GM10266 (cell line): Measurements from ENCODE around the gene PTPRN2.

Experiments
- DNase-seq: peaks from one replicate; pipeline ENCODE4 v3.0.0; 2012; ENCODE audit errors: extremely low spot score
- CTCF ChIP-seq: IDR thresholded peaks from 2 replicates; pipeline ENCODE4 v1.5.1; 2012; ENCODE audit warnings: mild to moderate bottlenecking, low read depth; ENCODE audit not compliant: control insufficient read depth, insufficient read depth; ENCODE audit errors: missing control alignments

Gene PTPRN2

GRCh38 chr7:158139499-158139898, 448.1 kb downstream of the PTPRN2 start:
- DNase-seq, result no peak
- TF ChIP-seq CTCF, result no peak

GRCh38 chr7:158138329-158138597, 449.4 kb downstream of the PTPRN2 start:
- no peak for DNase-seq
- TF ChIP-seq CTCF, result no peak

GRCh38 chr7:158137516-158138328, 449.9 kb downstream of the PTPRN2 start:
- no peak for DNase-seq
- TF ChIP-seq CTCF, result no peak

GRCh38 chr7:158135931-158136330, 451.7 kb downstream of the PTPRN2 start:
- no peak for DNase-seq
- no peak for TF ChIP-seq CTCF

- no peak for DNase-seq
Measured at GRCh38 chr7:158134824-158135223, 452.8 kb downstream of the PTPRN2 start.

GRCh38 chr7:158133515-158134271, 453.9 kb downstream of the PTPRN2 start:
- TF ChIP-seq CTCF, result no peak
- no peak for DNase-seq

More at GRCh38 chr7:158134824-158135223, 452.8 kb downstream of the PTPRN2 start:
- TF ChIP-seq CTCF, result no peak

- no peak for TF ChIP-seq CTCF
- DNase-seq, result no peak
Measured at GRCh38 chr7:158133057-158133456, 454.6 kb downstream of the PTPRN2 start.
